ENCODE results near the gene CHST6.

DNA sequence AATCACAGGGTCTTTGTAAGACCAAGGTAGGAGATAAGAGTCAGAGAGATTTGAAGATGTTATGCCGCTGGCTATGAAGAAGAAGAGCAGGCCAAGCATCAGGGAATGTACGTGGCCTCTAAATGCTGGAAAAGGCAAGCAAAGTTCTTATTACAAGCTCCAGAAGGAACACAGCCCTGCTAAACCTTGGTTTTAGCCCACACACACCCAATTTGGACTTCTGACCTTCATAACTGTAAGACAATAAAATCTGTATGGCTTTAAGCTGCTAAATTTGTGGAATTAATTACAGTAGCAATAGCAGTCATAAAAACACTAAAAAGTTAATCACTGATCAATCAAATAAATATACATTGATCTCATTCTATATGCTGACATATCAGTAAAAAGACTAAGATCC lies 36.8 kb downstream of the CHST6 start:
- TF ChIP-seq, protein P1, sequence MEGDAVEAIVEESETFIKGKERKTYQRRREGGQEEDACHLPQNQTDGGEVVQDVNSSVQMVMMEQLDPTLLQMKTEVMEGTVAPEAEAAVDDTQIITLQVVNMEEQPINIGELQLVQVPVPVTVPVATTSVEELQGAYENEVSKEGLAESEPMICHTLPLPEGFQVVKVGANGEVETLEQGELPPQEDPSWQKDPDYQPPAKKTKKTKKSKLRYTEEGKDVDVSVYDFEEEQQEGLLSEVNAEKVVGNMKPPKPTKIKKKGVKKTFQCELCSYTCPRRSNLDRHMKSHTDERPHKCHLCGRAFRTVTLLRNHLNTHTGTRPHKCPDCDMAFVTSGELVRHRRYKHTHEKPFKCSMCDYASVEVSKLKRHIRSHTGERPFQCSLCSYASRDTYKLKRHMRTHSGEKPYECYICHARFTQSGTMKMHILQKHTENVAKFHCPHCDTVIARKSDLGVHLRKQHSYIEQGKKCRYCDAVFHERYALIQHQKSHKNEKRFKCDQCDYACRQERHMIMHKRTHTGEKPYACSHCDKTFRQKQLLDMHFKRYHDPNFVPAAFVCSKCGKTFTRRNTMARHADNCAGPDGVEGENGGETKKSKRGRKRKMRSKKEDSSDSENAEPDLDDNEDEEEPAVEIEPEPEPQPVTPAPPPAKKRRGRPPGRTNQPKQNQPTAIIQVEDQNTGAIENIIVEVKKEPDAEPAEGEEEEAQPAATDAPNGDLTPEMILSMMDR (IDR thresholded peaks at IDR 0.05): no peak
- TF ChIP-seq POLR2A (IDR thresholded peaks at IDR 0.05): no peak
